Activated CD8-positive, alpha-beta T cell treated with anti-CD3 and anti-CD28 coated beads for 36 hours (primary cell): Measurements from ENCODE around the gene GNB1. TPM values are rescaled to one million over a fixed set of nuclear protein-coding genes. Genes with fewer than 3 reads are reported as not detected.
A peak's percentile ranks its signal among the peaks of the same experiment; 100 is the strongest.

Experiments
- ATAC-seq: fragments of 200-7000 bp; cut with Tn5 transposase; one replicate; pipeline ENCODE4 v1.10.0; 2021; ENCODE audit warnings: mild to moderate bottlenecking, moderate library complexity
- CTCF ChIA-PET: fragments of 350-600 bp; sonication (Branson Sonifier 250); formaldehyde crosslinking; loops from one replicate; lab custom pipeline; 2021; ENCODE audit warnings: antibody characterized with exemption; lab: Charles Lee
- POLR2A ChIA-PET: fragments of 350-600 bp; sonication (Branson Sonifier 250); formaldehyde crosslinking; loops from one replicate; lab custom pipeline; 2021; ENCODE audit warnings: antibody characterized with exemption; lab: Charles Lee
- DNase-seq: peaks from one replicate; pipeline ENCODE4 v3.0.0-alpha.2; 2020
- H3K27ac Mint-ChIP-seq: one replicate; pipeline ENCODE4 v1.8.0; 2021; ENCODE audit warnings: mild to moderate bottlenecking, mixed read lengths
- H3K27me3 Mint-ChIP-seq: one replicate; pipeline ENCODE4 v1.8.0; 2021; ENCODE audit warnings: mixed read lengths
- H3K36me3 Mint-ChIP-seq: one replicate; pipeline ENCODE4 v1.8.0; 2021; ENCODE audit warnings: low read depth, mixed read lengths
- H3K4me1 Mint-ChIP-seq: one replicate; pipeline ENCODE4 v1.8.0; 2021; ENCODE audit warnings: low read depth, mixed read lengths
- H3K4me3 Mint-ChIP-seq: one replicate; pipeline ENCODE4 v1.8.0; 2021; ENCODE audit warnings: mild to moderate bottlenecking, moderate library complexity, mixed read lengths
- H3K9me3 Mint-ChIP-seq: one replicate; pipeline ENCODE4 v1.8.0; 2021; ENCODE audit warnings: mixed read lengths
- intact Hi-C: fragments of 100-400 bp; cut with micrococcal nuclease; formaldehyde crosslinking; loops from one replicate; pipeline ENCODE4 v1.10.0; 2022
- total RNA-seq, 2 experiments: library from RNA; stranded (reverse); gene quantifications; one replicate each; pipeline ENCODE4 v1.2.3, GENCODE V29; 2021
- TF ChIP-seq, protein P1 (sequence below): fragments of 200-600 bp; IDR thresholded peaks from one replicate; pipeline ENCODE4 v1.8.0; 2022; ENCODE audit warnings: antibody characterized with exemption, mild to moderate bottlenecking

The GNB1 gene
- total RNA-seq, 2 experiments from 2014 or later, result 318 to 330 TPM

DNA sequence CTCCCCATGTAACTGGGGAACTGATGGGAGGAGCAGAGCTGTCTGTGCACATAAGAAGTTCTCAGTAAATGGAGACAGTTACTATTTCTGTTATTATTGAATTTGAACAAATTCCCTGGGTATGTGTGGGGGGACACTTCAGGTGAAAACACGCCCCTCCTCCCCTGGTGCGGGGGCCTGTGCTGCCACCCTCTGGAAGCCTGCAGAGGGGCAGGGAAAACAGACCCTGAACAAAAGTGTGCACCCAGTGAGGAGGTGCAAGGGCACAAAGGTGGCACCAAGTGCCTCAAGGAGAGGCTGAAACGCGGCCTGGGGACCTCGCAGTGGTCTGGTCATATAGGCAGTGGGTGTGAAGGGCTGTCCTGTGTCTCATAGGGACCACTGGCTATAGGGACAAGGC lies 94.4 kb downstream of the GNB1 start:
- TF ChIP-seq, protein P1, sequence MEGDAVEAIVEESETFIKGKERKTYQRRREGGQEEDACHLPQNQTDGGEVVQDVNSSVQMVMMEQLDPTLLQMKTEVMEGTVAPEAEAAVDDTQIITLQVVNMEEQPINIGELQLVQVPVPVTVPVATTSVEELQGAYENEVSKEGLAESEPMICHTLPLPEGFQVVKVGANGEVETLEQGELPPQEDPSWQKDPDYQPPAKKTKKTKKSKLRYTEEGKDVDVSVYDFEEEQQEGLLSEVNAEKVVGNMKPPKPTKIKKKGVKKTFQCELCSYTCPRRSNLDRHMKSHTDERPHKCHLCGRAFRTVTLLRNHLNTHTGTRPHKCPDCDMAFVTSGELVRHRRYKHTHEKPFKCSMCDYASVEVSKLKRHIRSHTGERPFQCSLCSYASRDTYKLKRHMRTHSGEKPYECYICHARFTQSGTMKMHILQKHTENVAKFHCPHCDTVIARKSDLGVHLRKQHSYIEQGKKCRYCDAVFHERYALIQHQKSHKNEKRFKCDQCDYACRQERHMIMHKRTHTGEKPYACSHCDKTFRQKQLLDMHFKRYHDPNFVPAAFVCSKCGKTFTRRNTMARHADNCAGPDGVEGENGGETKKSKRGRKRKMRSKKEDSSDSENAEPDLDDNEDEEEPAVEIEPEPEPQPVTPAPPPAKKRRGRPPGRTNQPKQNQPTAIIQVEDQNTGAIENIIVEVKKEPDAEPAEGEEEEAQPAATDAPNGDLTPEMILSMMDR, result peak; percentile 15
- Mint-ChIP-seq H3K27me3 (no peaks in the 10 kb centered on the region), H3K27ac (peak overlapping the region; percentile 25), H3K36me3 (peaks cover 38% of the 10 kb centered on the region), H3K9me3 (no peaks in the 10 kb centered on the region), H3K4me1 (peaks cover 17% of the 10 kb centered on the region), H3K4me3 (no peak overlapping the region)
- ChIA-PET CTCF (interaction anchor here (1.5 to 2.4 kb wide), 2 partner anchors 9 to 109 kb away, joined by 4 to 10 read pairs; no protein-coding TSS in a partner anchor), POLR2A (no interaction called here)
- intact Hi-C loops, result no loop called here
- ATAC-seq, result peak; percentile 73
- DNase-seq, result peak; percentile 17

- Mint-ChIP-seq H3K27me3 (no peaks in the 10 kb centered on the region), H3K4me1 (peaks cover 13% of the 10 kb centered on the region), H3K9me3 (no peaks in the 10 kb centered on the region), H3K36me3 (peaks cover 46% of the 10 kb centered on the region), H3K27ac (no peak overlapping the region), H3K4me3 (no peak overlapping the region)
- ChIA-PET CTCF (interaction anchor here (1.0 to 1.5 kb wide), 4 partner anchors 11 to 111 kb away, joined by 3 to 4 read pairs (median 4); no protein-coding TSS in a partner anchor), POLR2A (interaction anchor here (0.7 to 1.3 kb wide), 2 partner anchors 12 to 442 kb away, joined by 3 to 4 read pairs; no protein-coding TSS in a partner anchor)
- ATAC-seq (no peak), DNase-seq (no peak)
- TF ChIP-seq, protein P1, result no peak
- intact Hi-C loops, result no loop called here
Observed at GRCh38 chr1:1794999-1795398, 95.9 kb downstream of the GNB1 start.

DNA sequence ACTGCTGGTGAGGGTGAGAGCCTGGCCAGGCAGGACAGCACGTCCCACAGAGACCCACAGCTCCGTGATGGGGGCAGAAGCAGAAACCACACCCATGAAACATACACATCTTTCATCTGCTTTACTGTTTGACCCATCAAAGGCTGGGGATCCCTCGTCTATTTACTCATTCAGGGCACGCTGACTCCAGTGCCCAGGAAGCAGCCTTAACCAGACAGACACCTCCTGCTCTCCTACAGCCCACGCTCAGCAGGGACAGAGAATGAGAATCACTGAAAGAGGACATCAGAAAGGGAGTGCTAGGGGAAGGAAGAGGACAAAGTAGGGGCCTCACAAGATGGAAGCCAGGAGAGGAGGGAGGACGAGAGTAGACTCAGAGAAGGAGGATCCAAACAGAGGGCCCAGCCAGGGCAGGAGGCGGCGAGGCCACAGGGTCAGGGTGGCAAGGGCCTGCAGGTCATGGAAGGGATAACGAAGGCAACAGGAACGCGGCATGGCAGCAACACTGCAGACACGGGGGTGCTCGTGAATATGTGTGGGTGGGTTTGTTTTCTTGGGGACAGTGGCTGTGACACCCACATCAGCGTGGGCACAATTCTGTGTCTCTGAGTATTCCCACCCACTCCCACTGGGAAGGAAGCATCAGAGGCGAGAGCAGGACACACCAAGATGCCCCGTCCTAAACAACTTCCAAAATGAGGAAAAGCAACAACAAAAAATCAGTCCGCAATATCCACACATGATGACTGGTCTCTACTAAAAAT lies 97.2 kb downstream of the GNB1 start:
- intact Hi-C loops, result no loop called here
- Mint-ChIP-seq H3K4me3 (no peak overlapping the region), H3K9me3 (no peaks in the 10 kb centered on the region), H3K27me3 (no peaks in the 10 kb centered on the region), H3K36me3 (peaks cover 57% of the 10 kb centered on the region), H3K4me1 (peaks cover 10% of the 10 kb centered on the region), H3K27ac (peak overlapping the region; percentile 55)
- ATAC-seq (no peak), DNase-seq (no peak)
- TF ChIP-seq, protein P1, result no peak
- ChIA-PET POLR2A (no interaction called here), CTCF (no interaction called here)

GRCh38 chr1:1788646-1789431 lies 102.0 kb downstream of the GNB1 start:
- POLR2A ChIA-PET, result interaction anchor here (1.2 kb wide), 1 partner anchor 9 kb away, joined by 3 read pairs; no protein-coding TSS in a partner anchor
- peak overlapping the region; percentile 2 for H3K27ac Mint-ChIP-seq
- CTCF ChIA-PET, result interaction anchor here (0.6 to 1.6 kb wide), 5 partner anchors 9 to 120 kb away, joined by 3 to 10 read pairs (median 4); no protein-coding TSS in a partner anchor
- intact Hi-C loops, result loop anchor here (10.0 kb wide), 1 partner anchor 106 kb away; the partner anchor contains the start of gene GNB1
- H3K4me1 Mint-ChIP-seq, result no peaks in the 10 kb centered on the region
- H3K9me3 Mint-ChIP-seq, result no peaks in the 10 kb centered on the region
- ATAC-seq (no peak), DNase-seq (peak; percentile 40)
- TF ChIP-seq, protein P1, result no peak
- no peaks in the 10 kb centered on the region for H3K27me3 Mint-ChIP-seq
- H3K4me3 Mint-ChIP-seq, result no peak overlapping the region
- H3K36me3 Mint-ChIP-seq, result peaks cover 56% of the 10 kb centered on the region
